ENCODE measurements around the gene TRIM7.

- TF ChIP-seq POLR2A (IDR thresholded peaks at IDR 0.05), result peak; percentile 50 to 73
- no peak for TF ChIP-seq CTCF (IDR thresholded peaks at IDR 0.05)
Measured at GRCh38 chr5:181191526-181192336, 13.3 kb downstream of the TRIM7 start.

Data from adrenal gland (tissue), 5 donors.